Measurements from ENCODE around the gene SAXO1. TPM values are rescaled to one million over a fixed set of nuclear protein-coding genes. Genes with fewer than 3 reads are reported as not detected.

SAXO1 gene
- polyA plus RNA-seq, 1 donor from 2014 or later: not detected

DNA sequence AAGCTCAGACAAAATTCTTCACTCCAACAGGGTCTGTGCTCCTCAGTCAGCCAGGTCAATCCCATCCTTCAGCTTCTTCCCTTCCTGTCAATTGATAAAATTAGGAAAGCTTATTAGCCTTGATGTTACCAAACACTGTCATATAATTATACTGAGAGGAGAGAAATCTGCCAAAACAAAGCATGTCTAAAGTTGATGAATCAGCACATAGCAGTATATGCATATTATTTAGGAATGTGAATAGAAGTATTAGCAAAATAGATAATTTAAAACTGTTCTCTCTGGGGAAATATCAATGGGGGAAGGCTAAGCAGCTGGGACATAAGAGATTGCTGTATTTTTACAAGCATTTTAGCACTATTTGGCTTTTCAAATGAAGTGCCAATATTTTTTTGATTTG lies 107.1 kb downstream of the SAXO1 start:
- no peak for TF ChIP-seq MXI1 (conservative IDR thresholded peaks at IDR 0.05; ENCODE audit: poor library complexity, severe bottlenecking)
- TF ChIP-seq, protein P1, sequence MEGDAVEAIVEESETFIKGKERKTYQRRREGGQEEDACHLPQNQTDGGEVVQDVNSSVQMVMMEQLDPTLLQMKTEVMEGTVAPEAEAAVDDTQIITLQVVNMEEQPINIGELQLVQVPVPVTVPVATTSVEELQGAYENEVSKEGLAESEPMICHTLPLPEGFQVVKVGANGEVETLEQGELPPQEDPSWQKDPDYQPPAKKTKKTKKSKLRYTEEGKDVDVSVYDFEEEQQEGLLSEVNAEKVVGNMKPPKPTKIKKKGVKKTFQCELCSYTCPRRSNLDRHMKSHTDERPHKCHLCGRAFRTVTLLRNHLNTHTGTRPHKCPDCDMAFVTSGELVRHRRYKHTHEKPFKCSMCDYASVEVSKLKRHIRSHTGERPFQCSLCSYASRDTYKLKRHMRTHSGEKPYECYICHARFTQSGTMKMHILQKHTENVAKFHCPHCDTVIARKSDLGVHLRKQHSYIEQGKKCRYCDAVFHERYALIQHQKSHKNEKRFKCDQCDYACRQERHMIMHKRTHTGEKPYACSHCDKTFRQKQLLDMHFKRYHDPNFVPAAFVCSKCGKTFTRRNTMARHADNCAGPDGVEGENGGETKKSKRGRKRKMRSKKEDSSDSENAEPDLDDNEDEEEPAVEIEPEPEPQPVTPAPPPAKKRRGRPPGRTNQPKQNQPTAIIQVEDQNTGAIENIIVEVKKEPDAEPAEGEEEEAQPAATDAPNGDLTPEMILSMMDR (IDR thresholded peaks at IDR 0.05; ENCODE audit: poor library complexity, severe bottlenecking): no peak
- Histone ChIP-seq H4K20me1 (ENCODE audit: insufficient read depth) (no peaks in the 10 kb centered on the region), H3F3A (ENCODE audit: insufficient read depth, low read length, poor library complexity, severe bottlenecking) (no peaks in the 10 kb centered on the region), H3K27ac (ENCODE audit: low read length) (no peak overlapping the region), H3K4me3 (ENCODE audit: low read length) (no peak overlapping the region), H3K9ac (ENCODE audit: low read length) (no peak overlapping the region), H3K79me2 (replicated peaks; ENCODE audit: insufficient read depth, low read length) (no peaks in the 10 kb centered on the region), H3K9me3 (ENCODE audit: low read length) (no peaks in the 10 kb centered on the region), H3K9me2 (ENCODE audit: insufficient read depth, low read length) (no peaks in the 10 kb centered on the region), H2AFZ (ENCODE audit: low read depth, low read length) (no peak overlapping the region), H3K36me3 (ENCODE audit: insufficient read depth, low read length) (no peaks in the 10 kb centered on the region), H3K4me2 (ENCODE audit: low read length) (no peak overlapping the region), H3K27me3 (ENCODE audit: insufficient read depth, low read depth, low read length) (no peaks in the 10 kb centered on the region)

DNA sequence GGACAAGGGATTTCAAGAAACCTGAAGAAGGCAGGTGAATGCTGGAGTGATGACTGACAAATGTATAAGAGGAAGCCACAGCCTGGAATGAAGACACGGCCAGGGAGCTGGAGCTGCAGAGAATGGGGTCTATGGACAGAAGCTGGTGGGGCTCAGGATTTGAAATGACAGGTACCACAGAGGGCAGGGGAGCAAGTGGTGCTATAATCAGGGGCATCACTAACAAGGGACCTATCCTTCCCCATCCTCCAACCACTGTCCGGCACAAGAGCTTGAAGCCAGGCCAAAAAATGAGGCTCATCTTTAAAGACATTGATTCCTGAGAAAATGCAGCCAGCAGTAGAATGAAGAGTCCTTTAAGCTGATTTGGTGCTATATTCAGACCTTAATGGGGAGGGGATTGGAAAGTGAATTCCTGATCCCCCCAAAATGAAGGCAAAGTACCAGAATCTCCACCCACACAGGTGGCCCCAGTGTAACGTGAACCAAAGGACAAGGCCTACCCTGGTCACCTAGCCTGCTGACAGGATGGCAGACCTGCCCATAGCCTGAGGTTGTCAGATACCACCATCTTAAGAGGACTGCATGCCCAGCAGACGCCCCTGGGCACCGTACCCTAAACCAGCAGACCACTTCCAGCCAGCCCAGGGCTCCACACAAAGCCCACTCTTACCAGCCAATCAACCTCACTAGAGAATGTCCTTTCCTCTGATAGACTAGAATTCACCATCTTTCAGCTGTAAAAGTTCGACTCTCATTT lies 109.2 kb downstream of the SAXO1 start:
- TF ChIP-seq EZH2 (IDR thresholded peaks at IDR 0.05; ENCODE audit: borderline replicate concordance, insufficient read depth, low read length, poor library complexity, severe bottlenecking): no peak
- Histone ChIP-seq H3K9me3 (ENCODE audit: low read length) (no peaks in the 10 kb centered on the region), H3F3A (ENCODE audit: insufficient read depth, low read length, poor library complexity, severe bottlenecking) (no peaks in the 10 kb centered on the region)

DNA sequence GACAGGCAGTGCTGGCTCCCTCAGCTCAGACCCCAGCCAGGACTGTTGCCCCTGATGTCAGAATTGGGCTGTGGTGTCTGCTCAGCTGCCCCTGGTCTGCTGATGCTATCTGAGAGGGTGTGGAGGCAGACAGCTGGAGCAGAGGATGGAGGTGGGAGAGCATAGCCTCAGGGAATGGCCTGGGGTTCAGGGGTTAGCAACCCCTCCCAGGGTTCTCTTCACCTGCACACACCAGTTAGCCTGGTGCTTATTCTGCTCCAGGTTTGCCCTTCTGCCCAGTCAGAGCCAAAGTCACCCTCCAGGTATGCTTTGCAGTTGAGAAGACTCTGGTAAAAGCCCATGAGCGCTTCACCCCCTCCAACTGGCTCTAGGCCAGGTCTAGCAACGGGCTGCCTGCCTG lies 109.8 kb downstream of the SAXO1 start:
- Histone ChIP-seq H3K79me2 (replicated peaks; ENCODE audit: insufficient read depth, low read length) (no peaks in the 10 kb centered on the region), H3F3A (ENCODE audit: insufficient read depth, low read length, poor library complexity, severe bottlenecking) (no peaks in the 10 kb centered on the region), H3K9ac (ENCODE audit: low read length) (no peak overlapping the region), H3K27ac (ENCODE audit: low read length) (no peak overlapping the region), H4K20me1 (ENCODE audit: insufficient read depth) (no peaks in the 10 kb centered on the region), H3K9me2 (ENCODE audit: insufficient read depth, low read length) (no peaks in the 10 kb centered on the region), H3K4me3 (ENCODE audit: low read length) (no peak overlapping the region), H2AFZ (ENCODE audit: low read depth, low read length) (no peak overlapping the region), H3K36me3 (ENCODE audit: insufficient read depth, low read length) (no peaks in the 10 kb centered on the region), H3K4me2 (ENCODE audit: low read length) (no peak overlapping the region), H3K9me3 (ENCODE audit: low read length) (no peaks in the 10 kb centered on the region), H3K27me3 (ENCODE audit: insufficient read depth, low read depth, low read length) (no peaks in the 10 kb centered on the region)
- TF ChIP-seq SMC3 (conservative IDR thresholded peaks at IDR 0.05; ENCODE audit: poor library complexity) (no peak), RAD21 (conservative IDR thresholded peaks at IDR 0.05) (no peak), EZH2 (IDR thresholded peaks at IDR 0.05; ENCODE audit: borderline replicate concordance, insufficient read depth, low read length, poor library complexity, severe bottlenecking) (no peak), EP300 (conservative IDR thresholded peaks at IDR 0.05; ENCODE audit: poor library complexity, severe bottlenecking) (no peak), TAF1 (IDR thresholded peaks at IDR 0.05; ENCODE audit: low read depth) (no peak), MXI1 (conservative IDR thresholded peaks at IDR 0.05; ENCODE audit: poor library complexity, severe bottlenecking) (no peak), POLR2AphosphoS5 (IDR thresholded peaks at IDR 0.05) (no peak)
- TF ChIP-seq, protein P1 (IDR thresholded peaks at IDR 0.05; ENCODE audit: poor library complexity, severe bottlenecking): no peak
- TF ChIP-seq, protein P2, sequence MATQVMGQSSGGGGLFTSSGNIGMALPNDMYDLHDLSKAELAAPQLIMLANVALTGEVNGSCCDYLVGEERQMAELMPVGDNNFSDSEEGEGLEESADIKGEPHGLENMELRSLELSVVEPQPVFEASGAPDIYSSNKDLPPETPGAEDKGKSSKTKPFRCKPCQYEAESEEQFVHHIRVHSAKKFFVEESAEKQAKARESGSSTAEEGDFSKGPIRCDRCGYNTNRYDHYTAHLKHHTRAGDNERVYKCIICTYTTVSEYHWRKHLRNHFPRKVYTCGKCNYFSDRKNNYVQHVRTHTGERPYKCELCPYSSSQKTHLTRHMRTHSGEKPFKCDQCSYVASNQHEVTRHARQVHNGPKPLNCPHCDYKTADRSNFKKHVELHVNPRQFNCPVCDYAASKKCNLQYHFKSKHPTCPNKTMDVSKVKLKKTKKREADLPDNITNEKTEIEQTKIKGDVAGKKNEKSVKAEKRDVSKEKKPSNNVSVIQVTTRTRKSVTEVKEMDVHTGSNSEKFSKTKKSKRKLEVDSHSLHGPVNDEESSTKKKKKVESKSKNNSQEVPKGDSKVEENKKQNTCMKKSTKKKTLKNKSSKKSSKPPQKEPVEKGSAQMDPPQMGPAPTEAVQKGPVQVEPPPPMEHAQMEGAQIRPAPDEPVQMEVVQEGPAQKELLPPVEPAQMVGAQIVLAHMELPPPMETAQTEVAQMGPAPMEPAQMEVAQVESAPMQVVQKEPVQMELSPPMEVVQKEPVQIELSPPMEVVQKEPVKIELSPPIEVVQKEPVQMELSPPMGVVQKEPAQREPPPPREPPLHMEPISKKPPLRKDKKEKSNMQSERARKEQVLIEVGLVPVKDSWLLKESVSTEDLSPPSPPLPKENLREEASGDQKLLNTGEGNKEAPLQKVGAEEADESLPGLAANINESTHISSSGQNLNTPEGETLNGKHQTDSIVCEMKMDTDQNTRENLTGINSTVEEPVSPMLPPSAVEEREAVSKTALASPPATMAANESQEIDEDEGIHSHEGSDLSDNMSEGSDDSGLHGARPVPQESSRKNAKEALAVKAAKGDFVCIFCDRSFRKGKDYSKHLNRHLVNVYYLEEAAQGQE (IDR thresholded peaks at IDR 0.05; ENCODE audit: borderline replicate concordance): no peak

More for the DNA sequence above, 109.2 kb downstream of the SAXO1 start:
- Histone ChIP-seq H3K4me2 (ENCODE audit: low read length) (no peak overlapping the region), H4K20me1 (ENCODE audit: insufficient read depth) (no peaks in the 10 kb centered on the region), H3K79me2 (replicated peaks; ENCODE audit: insufficient read depth, low read length) (no peaks in the 10 kb centered on the region), H3K36me3 (ENCODE audit: insufficient read depth, low read length) (no peaks in the 10 kb centered on the region), H3K4me3 (ENCODE audit: low read length) (no peak overlapping the region), H3K27me3 (ENCODE audit: insufficient read depth, low read depth, low read length) (no peaks in the 10 kb centered on the region), H3K27ac (ENCODE audit: low read length) (no peak overlapping the region), H3K9me2 (ENCODE audit: insufficient read depth, low read length) (no peaks in the 10 kb centered on the region), H3K9ac (ENCODE audit: low read length) (no peak overlapping the region), H2AFZ (ENCODE audit: low read depth, low read length) (no peak overlapping the region)

Measured in neural cell (in vitro differentiated cells).